HepG2 (cell line): ENCODE data around the gene OTC. TPM values are rescaled to one million over a fixed set of nuclear protein-coding genes. Genes with fewer than 3 reads are reported as not detected.
A peak's percentile ranks its signal among the peaks of the same experiment; 100 is the strongest.

ENCODE experiments used
- AGO2 ChIP-seq: fragments of 200-400 bp; formaldehyde crosslinking; optimal IDR thresholded peaks from 2 replicates; pipeline ENCODE3; 2017; ENCODE audit warnings: mild to moderate bottlenecking, low read depth, low read length, moderate library complexity
- ATF7-NPFF ChIP-seq: sonication (generic); formaldehyde crosslinking; IDR thresholded peaks from 2 replicates; pipeline ENCODE4 v1.8.1; 2023; ENCODE audit warnings: mild to moderate bottlenecking, low read depth, missing genetic modification reagents, moderate library complexity
- FOXC1 ChIP-seq: sonication (generic); formaldehyde crosslinking; IDR thresholded peaks from 2 replicates; pipeline ENCODE4 v1.8.0; 2022; ENCODE audit warnings: mild to moderate bottlenecking, missing genetic modification reagents, borderline replicate concordance
- FOXJ3 ChIP-seq: sonication (generic); formaldehyde crosslinking; IDR thresholded peaks from 2 replicates; pipeline ENCODE4 v1.4.0; 2020; ENCODE audit warnings: missing genetic modification reagents, mild to moderate bottlenecking, borderline replicate concordance
- FOXO1 ChIP-seq: sonication (generic); formaldehyde crosslinking; IDR thresholded peaks from 2 replicates; pipeline ENCODE4 v1.4.0; 2020; ENCODE audit warnings: missing genetic modification reagents
- HMG20B ChIP-seq: conservative IDR thresholded peaks from 2 replicates; pipeline ENCODE4 v1.6.1; 2016; ENCODE audit warnings: missing genetic modification reagents, missing compliant biosample characterization
- ISX ChIP-seq: sonication (generic); formaldehyde crosslinking; conservative IDR thresholded peaks from 2 replicates; pipeline ENCODE4 v1.5.0; 2020; ENCODE audit warnings: missing genetic modification reagents
- RBFOX2 ChIP-seq: fragments of 200-400 bp; formaldehyde crosslinking; IDR thresholded peaks from 2 replicates; pipeline ENCODE4 v1.6.1; 2017; ENCODE audit warnings: low read depth, mild to moderate bottlenecking, low read length
- SKIL ChIP-seq: sonication (generic); formaldehyde crosslinking; IDR thresholded peaks from 2 replicates; pipeline ENCODE4 v1.8.0; 2022; ENCODE audit warnings: missing genetic modification reagents, mild to moderate bottlenecking, moderate library complexity, borderline replicate concordance
- SRF ChIP-seq: IDR thresholded peaks from 2 replicates; pipeline ENCODE4 v1.6.1; 2011; ENCODE audit warnings: mild to moderate bottlenecking, low read depth, low read length, moderate library complexity
- ZFP90 ChIP-seq: sonication (generic); formaldehyde crosslinking; IDR thresholded peaks from 2 replicates; pipeline ENCODE4 v1.8.0; 2022; ENCODE audit warnings: missing genetic modification reagents, mild to moderate bottlenecking, inconsistent platforms, borderline replicate concordance
- ZNF136 ChIP-seq: sonication (generic); formaldehyde crosslinking; IDR thresholded peaks from 2 replicates; pipeline ENCODE4 v1.8.1; 2022; ENCODE audit warnings: low read depth, mild to moderate bottlenecking, moderate library complexity, missing genetic modification reagents
- ZNF143 ChIP-seq: sonication (generic); formaldehyde crosslinking; IDR thresholded peaks from 2 replicates; pipeline ENCODE4 v1.4.0; 2020; ENCODE audit warnings: missing genetic modification reagents
- ZNF251 ChIP-seq: sonication (generic); formaldehyde crosslinking; IDR thresholded peaks from 2 replicates; pipeline ENCODE4 v1.9.0; 2021; ENCODE audit warnings: mild to moderate bottlenecking, missing genetic modification reagents
- ZNF451 ChIP-seq: sonication (generic); formaldehyde crosslinking; IDR thresholded peaks from 2 replicates; pipeline ENCODE4 v1.5.0; 2020; ENCODE audit warnings: mild to moderate bottlenecking, missing genetic modification reagents
- ZNF460 ChIP-seq: sonication (generic); formaldehyde crosslinking; IDR thresholded peaks from 2 replicates; pipeline ENCODE4 v1.5.1; 2020; ENCODE audit warnings: missing genetic modification reagents, mild to moderate bottlenecking, borderline replicate concordance
- ZNF839 ChIP-seq: sonication (generic); formaldehyde crosslinking; IDR thresholded peaks from 2 replicates; pipeline ENCODE4 v1.4.0; 2020; ENCODE audit warnings: missing genetic modification reagents, mild to moderate bottlenecking, borderline replicate concordance
- polyA plus RNA-seq, 8 experiments: library from polyadenylated mRNA; depleted of rRNA in 3 of 8; stranded (reverse) in 7 of 8; unstranded in 1 of 8; fragments of >200 nt; fragmentation: Illumina TruSeq in 4 of 8; extraction: Trizol in 4 of 8; gene quantifications; 2 replicates each; pipeline versions ENCODE4 v1.2.1 to v1.2.3, GENCODE V29; 2011 to 2016; ENCODE audit warnings: low read depth in 4 of 8, missing spikeins in 1 of 8, mixed read lengths in 1 of 8; ENCODE audit not compliant: insufficient read depth in 1 of 8
- total RNA-seq, 5 experiments: library from RNA; depleted of rRNA; stranded (reverse); fragments of >200 nt; fragmentation: Illumina TruSeq; extraction: Trizol; gene quantifications; 2 replicates each; pipeline ENCODE4 v1.2.3, GENCODE V29; 2016; ENCODE audit warnings: low read depth in 1 of 5
- TF ChIP-seq, protein P1 (sequence below), 2 experiments: fragments of 450-650 bp in 1 of 2; sonication (generic) in 1 of 2; formaldehyde crosslinking in 1 of 2; IDR thresholded peaks; 2 replicates each; pipeline versions ENCODE4 v1.6.1 to v1.8.0; 2016 to 2022; ENCODE audit warnings: antibody characterized with exemption in 1 of 2, mild to moderate bottlenecking in 1 of 2, missing genetic modification reagents in 1 of 2

The OTC gene
- total and polyA plus RNA-seq, 2 of the 13 experiments (the other 11 are each of a cell fraction or from before 2014, with no cell fraction given) = 0.04 to 1.8 TPM

DNA sequence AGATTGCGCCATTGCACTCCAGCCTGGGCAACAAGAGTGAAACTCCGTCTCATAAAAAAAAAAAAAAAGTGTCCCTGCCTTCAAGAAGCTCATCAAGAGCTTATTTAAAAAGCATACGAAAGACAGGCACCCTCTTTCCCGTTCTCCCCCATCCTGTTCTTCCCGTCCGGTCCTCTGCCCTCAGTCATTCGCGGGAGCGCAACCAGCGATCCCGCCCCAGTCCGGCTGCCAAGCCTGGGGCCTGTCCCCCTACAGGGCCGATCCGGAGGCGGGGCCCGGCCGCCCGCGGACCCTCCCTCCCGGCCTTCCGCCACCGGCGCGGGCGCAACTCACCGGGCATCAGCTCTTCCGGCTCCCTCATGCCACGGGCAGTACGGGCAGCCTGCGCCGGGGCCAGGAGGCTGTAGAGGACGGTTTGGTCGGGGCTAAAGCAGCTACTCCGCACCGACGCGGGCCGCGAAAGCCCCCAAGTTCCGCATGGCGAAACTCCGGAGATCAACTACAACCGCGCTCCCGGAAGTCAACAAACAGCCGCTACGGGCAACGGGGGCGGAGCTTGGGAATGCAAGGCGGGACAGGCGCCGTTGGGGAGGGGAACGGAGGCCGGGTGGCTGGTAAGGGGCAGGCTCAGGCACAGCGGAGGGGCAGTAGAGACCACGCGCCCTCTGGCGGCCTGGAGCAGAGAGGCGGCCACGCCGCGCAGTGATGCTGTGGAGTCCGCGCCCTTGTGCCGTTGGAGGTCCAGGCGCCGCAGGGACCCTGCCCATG lies 25.2 kb upstream of the OTC start, which contains the start of gene RPGR (continued):
- TF ChIP-seq, protein P1, sequence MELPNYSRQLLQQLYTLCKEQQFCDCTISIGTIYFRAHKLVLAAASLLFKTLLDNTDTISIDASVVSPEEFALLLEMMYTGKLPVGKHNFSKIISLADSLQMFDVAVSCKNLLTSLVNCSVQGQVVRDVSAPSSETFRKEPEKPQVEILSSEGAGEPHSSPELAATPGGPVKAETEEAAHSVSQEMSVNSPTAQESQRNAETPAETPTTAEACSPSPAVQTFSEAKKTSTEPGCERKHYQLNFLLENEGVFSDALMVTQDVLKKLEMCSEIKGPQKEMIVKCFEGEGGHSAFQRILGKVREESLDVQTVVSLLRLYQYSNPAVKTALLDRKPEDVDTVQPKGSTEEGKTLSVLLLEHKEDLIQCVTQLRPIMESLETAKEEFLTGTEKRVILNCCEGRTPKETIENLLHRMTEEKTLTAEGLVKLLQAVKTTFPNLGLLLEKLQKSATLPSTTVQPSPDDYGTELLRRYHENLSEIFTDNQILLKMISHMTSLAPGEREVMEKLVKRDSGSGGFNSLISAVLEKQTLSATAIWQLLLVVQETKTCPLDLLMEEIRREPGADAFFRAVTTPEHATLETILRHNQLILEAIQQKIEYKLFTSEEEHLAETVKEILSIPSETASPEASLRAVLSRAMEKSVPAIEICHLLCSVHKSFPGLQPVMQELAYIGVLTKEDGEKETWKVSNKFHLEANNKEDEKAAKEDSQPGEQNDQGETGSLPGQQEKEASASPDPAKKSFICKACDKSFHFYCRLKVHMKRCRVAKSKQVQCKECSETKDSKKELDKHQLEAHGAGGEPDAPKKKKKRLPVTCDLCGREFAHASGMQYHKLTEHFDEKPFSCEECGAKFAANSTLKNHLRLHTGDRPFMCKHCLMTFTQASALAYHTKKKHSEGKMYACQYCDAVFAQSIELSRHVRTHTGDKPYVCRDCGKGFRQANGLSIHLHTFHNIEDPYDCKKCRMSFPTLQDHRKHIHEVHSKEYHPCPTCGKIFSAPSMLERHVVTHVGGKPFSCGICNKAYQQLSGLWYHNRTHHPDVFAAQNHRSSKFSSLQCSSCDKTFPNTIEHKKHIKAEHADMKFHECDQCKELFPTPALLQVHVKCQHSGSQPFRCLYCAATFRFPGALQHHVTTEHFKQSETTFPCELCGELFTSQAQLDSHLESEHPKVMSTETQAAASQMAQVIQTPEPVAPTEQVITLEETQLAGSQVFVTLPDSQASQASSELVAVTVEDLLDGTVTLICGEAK (IDR thresholded peaks at IDR 0.05) = no peak
- TF ChIP-seq, protein P1 (CRISPR knock-in tag; IDR thresholded peaks at IDR 0.05) = peak; percentile 47; the same call in 1 of the 2 replicates
- TF ChIP-seq FOXC1 (CRISPR knock-in tag) (peak; percentile 42; the same call in 1 of the 2 replicates), ZNF143 (CRISPR knock-in tag) (no peak), ZNF451 (no peak), ZNF460 (CRISPR knock-in tag) (no peak), ZFP90 (CRISPR knock-in tag) (peak; percentile 49; the same call in 1 of the 2 replicates), ZNF136 (no peak), SKIL (CRISPR knock-in tag) (no peak), AGO2 (peak; percentile 29), ZNF839 (no peak), ATF7-NPFF (CRISPR knock-in tag) (peak; percentile 23; the same call in 1 of the 2 replicates), SRF (peak; percentile 50; the same call in 1 of the 2 replicates), FOXJ3 (peak; percentile 46; the same call in 1 of the 2 replicates), ZNF251 (CRISPR knock-in tag) (no peak), FOXO1 (no peak; the same call in 1 of the 2 replicates), HMG20B (CRISPR knock-in tag) (no peak), RBFOX2 (peak; percentile 87), ISX (CRISPR knock-in tag) (no peak)
